Vagina (tissue), 2 donors: ENCODE results near the gene VDAC1.
"Not testable (repeated sequence)": the region's sequence is repeated elsewhere in the genome, so short reads cannot be mapped to it uniquely, and the experiment has no call there.

Experiments used
- POLR2A ChIP-seq, 2 donors: fragments of 450-650 bp; IDR thresholded peaks; one replicate each; pipeline ENCODE4 v1.6.1; 2017; ENCODE audit warnings: antibody characterized with exemption in 2 of 2, mild to moderate bottlenecking in 2 of 2, moderate library complexity in 2 of 2
- POLR2AphosphoS5 ChIP-seq, 2 donors: sonication (generic); formaldehyde crosslinking; IDR thresholded peaks; one replicate each; pipeline ENCODE4 v1.9.0; 2017; ENCODE audit warnings: antibody characterized with exemption in 2 of 2, mild to moderate bottlenecking in 2 of 2, low read depth in 1 of 2; ENCODE audit not compliant: insufficient read depth in 1 of 2
- TF ChIP-seq, protein P1 (sequence below), 3 experiments: fragments of 450-650 bp in 2 of 3; fragments of 200-600 bp in 1 of 3; sonication (generic) in 1 of 3; IDR thresholded peaks; one replicate each; pipeline ENCODE4 v1.5.1; 2017 to 2019; ENCODE audit warnings: antibody characterized with exemption in 3 of 3, mild to moderate bottlenecking in 2 of 3, moderate library complexity in 2 of 3

DNA sequence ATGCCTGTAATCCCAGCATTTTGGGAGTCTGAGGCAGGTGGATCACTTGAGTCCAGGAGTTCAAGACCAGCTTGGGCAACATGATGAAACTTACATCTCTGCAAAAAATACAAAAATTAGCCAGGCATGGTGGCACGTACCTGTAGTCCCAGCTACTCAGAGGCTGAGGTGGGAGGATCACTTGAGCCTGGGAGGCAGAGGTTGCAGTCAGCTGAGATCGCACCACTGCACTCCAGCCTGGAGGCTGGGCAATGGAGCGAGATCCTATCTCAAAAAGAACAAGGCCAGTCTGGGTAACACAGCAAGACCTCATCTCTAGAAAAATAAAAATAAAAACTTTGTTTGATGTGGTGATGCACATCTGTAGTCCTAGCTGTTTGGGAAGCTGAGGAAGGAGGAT lies 67.1 kb downstream of the VDAC1 start:
- not testable (repeated sequence) for TF ChIP-seq POLR2AphosphoS5 (IDR thresholded peaks at IDR 0.05; ENCODE audit: insufficient read depth in 1 of 2, low read depth in 1 of 2); POLR2A (IDR thresholded peaks at IDR 0.05)
- TF ChIP-seq, protein P1, sequence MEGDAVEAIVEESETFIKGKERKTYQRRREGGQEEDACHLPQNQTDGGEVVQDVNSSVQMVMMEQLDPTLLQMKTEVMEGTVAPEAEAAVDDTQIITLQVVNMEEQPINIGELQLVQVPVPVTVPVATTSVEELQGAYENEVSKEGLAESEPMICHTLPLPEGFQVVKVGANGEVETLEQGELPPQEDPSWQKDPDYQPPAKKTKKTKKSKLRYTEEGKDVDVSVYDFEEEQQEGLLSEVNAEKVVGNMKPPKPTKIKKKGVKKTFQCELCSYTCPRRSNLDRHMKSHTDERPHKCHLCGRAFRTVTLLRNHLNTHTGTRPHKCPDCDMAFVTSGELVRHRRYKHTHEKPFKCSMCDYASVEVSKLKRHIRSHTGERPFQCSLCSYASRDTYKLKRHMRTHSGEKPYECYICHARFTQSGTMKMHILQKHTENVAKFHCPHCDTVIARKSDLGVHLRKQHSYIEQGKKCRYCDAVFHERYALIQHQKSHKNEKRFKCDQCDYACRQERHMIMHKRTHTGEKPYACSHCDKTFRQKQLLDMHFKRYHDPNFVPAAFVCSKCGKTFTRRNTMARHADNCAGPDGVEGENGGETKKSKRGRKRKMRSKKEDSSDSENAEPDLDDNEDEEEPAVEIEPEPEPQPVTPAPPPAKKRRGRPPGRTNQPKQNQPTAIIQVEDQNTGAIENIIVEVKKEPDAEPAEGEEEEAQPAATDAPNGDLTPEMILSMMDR (IDR thresholded peaks at IDR 0.05): not testable (repeated sequence)
